ENCODE results near the gene TSHZ1. TPM values are rescaled to one million over a fixed set of nuclear protein-coding genes. Genes with fewer than 3 reads are reported as not detected.

Gene TSHZ1
- total RNA-seq, 3 donors from 2014 or later, result 22.7 to 66.6 (median 36.9) TPM

DNA sequence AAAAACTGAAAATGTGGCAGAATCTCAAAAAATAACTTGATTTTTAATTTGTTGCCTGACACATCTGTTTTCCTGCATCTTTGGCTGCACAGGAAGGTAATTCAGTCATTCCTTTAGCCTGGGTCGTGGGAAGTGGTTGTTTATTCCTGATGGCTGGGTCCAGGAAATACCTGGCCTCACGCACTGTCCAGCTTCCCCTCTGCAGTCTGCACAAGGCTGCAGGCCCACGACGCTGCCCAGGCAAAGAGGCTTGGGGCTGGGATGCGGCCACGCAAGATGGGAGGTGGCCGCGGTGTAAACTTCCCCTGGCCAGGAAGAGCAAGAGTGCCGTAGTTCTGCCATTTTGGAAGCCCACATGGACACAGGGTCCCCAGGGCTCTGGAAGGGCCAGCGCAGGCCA lies 28.2 kb downstream of the TSHZ1 start:
- DNase-seq (no peak), ATAC-seq (no peak)
- TF ChIP-seq, protein P1, sequence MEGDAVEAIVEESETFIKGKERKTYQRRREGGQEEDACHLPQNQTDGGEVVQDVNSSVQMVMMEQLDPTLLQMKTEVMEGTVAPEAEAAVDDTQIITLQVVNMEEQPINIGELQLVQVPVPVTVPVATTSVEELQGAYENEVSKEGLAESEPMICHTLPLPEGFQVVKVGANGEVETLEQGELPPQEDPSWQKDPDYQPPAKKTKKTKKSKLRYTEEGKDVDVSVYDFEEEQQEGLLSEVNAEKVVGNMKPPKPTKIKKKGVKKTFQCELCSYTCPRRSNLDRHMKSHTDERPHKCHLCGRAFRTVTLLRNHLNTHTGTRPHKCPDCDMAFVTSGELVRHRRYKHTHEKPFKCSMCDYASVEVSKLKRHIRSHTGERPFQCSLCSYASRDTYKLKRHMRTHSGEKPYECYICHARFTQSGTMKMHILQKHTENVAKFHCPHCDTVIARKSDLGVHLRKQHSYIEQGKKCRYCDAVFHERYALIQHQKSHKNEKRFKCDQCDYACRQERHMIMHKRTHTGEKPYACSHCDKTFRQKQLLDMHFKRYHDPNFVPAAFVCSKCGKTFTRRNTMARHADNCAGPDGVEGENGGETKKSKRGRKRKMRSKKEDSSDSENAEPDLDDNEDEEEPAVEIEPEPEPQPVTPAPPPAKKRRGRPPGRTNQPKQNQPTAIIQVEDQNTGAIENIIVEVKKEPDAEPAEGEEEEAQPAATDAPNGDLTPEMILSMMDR (IDR thresholded peaks at IDR 0.05), result no peak
- Histone ChIP-seq H3K4me3 (no peak overlapping the region), H3K4me1 (ENCODE audit: low read depth) (peaks cover 2% of the 10 kb centered on the region), H3K9me3 (no peaks in the 10 kb centered on the region), H3K36me3 (ENCODE audit: low read depth) (no peaks in the 10 kb centered on the region)
- intact Hi-C loops (cut with DNase I, micrococcal nuclease), result no loop called here

DNA sequence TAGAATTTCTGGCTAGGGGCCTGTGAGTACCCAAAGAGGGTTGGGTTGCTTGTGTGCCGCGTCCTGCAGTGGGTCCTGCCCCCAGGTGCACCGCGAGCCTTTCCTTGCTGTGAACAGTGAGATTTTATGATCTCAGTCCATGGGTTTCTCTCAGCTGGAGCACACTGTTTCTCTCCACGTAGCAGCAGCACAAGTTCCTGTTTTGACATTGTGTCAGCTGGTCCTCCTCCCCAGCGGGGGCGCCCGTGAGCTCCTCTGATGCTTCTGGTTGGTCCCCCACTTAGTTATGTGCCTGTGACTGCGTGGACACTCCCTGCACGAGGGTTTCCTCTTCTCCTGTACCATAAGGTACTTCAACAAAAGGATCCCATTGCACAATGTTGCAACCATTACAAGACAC lies 29.8 kb downstream of the TSHZ1 start:
- TF ChIP-seq, protein P1 (IDR thresholded peaks at IDR 0.05), result no peak
- Histone ChIP-seq H3K36me3 (ENCODE audit: low read depth) (no peaks in the 10 kb centered on the region), H3K4me3 (no peak overlapping the region), H3K4me1 (ENCODE audit: low read depth) (peaks cover 2% of the 10 kb centered on the region), H3K9me3 (no peaks in the 10 kb centered on the region)
- intact Hi-C loops (cut with DNase I, micrococcal nuclease), result no loop called here
- DNase-seq (no peak), ATAC-seq (no peak)

DNA sequence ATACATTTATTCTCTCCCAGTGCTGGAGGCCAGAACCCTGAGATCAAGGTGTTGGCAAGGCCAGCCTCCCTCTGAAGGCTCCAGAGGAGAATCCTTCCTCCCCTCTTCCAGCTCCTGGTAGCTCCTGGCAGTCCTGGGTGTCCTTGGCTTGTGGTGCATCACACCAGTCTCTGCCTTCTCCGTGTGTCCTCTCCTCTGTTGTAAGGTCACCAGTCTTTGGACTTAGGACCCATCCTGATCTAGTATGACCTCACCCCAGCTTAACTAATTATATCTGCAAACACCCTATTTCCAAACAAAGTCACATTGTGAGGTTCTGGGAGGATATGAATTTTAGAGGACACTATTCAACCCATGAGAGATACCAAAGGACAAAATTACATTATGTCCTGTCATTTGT lies 31.1 kb downstream of the TSHZ1 start:
- intact Hi-C loops (cut with DNase I, micrococcal nuclease), result no loop called here
- ATAC-seq, result no peak
- TF ChIP-seq, protein P1 (IDR thresholded peaks at IDR 0.05), result no peak

DNA sequence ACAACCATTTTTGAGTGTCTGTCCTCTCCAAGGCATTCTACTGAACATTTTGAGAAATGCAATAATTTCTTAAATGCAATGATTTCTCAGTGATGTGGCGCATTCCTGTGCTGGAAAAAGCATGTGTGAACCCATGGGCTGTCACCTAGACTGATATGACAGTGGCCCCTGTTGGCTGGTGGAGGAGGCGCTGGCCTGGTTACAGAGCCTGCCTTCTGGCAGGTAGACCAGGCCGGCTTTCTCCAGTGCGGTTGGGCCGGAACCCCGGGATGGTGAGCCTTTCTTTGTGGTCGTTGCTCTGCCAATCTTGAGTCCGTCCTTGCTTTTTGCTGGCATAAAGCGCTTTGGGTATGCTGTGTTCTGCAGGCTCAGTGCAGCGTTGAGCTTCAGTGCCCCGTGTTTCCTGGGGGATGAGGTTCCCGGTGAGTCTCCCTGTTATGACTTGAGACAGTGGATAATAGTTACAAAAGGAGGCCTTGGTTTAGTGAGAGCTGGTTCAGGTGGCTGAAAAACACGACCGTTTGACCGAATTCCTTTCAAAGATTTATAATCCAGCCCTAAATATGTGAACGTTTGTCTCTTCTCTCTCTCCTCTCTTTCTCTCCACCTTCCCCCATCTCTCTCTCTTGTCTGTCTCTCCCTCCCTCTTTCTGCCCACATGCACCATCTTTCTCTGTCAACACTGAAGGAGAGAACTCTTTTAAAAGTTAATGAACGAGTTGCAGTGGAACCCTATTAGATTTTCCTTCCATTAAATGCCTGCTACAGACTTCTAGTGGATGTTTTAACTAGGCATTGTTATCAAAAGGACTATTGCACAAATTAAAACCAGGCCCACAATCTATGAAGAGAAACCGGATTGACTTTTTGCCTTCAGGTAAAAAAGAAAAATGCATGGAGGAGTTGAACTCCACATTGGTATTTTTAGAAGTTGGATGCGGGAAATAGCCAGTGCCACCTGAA lies 34.0 kb downstream of the TSHZ1 start:
- no peaks in the 10 kb centered on the region for H3K36me3 ChIP-seq (ENCODE audit: low read depth)
- H3K9me3 ChIP-seq, result no peaks in the 10 kb centered on the region
- DNase-seq, result peak in 2 of 3 donors; percentile 44 to 47
- intact Hi-C loops (cut with DNase I, micrococcal nuclease), result no loop called here
- ATAC-seq, result peak; percentile 57
- H3K4me3 ChIP-seq, result no peak overlapping the region
- TF ChIP-seq, protein P1 (IDR thresholded peaks at IDR 0.05), result no peak
- H3K4me1 ChIP-seq (ENCODE audit: low read depth), result peaks cover 2% of the 10 kb centered on the region

More for the DNA sequence above, 31.1 kb downstream of the TSHZ1 start:
- Histone ChIP-seq H3K4me3 (no peak overlapping the region), H3K36me3 (ENCODE audit: low read depth) (no peaks in the 10 kb centered on the region), H3K9me3 (no peaks in the 10 kb centered on the region), H3K4me1 (ENCODE audit: low read depth) (peaks cover 2% of the 10 kb centered on the region)
- no peak for DNase-seq

DNA sequence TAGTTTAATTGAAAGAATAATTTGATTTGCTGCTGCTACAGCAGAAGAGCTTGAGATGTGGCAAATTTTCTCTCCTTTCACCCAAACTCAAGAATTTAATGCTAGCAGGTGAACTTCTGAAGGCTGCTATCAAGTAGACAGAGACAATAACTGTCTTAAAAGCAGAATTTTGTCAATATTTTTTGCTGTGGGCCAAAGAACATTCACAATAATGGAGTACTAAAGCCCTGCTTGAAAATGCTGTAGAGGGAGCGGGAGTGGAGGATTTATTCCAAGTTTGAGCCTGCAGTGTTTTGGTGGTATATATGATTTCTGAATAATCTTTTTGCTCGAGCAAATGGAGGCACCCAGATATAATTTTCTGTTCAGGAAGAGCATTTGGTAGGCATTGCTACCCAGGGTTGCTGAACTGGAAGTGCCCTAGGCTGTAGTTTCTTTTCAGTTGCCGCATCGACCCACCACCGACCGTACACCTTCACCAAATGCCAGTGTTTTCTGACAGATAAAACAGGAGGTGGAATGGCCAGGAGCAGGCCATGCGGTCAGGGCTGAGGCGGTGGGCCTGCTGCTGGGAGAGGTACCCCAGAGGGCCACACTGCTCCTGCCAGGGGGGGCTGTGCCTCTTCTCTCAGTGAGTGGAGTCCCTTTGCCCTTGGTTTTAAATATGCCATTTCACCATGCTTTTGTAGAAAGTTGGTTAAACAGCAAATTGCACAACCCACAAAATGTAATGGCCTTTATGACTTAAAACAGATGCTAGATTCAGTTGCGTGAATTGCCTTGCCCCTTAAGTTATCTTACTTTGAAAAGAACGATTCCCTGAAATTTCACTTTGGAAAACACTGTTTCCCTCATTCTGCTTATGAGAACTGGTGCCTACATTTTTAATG lies 36.4 kb downstream of the TSHZ1 start:
- intact Hi-C loops (cut with DNase I, micrococcal nuclease), result no loop called here
- Histone ChIP-seq H3K9me3 (no peaks in the 10 kb centered on the region), H3K4me3 (no peak overlapping the region), H3K36me3 (ENCODE audit: low read depth) (no peaks in the 10 kb centered on the region), H3K4me1 (ENCODE audit: low read depth) (no peaks in the 10 kb centered on the region)
- DNase-seq, result no peak
- ATAC-seq, result peak; percentile 6
- TF ChIP-seq, protein P1 (IDR thresholded peaks at IDR 0.05), result no peak

Data from mucosa of descending colon (tissue), 3 donors.